IPS-15b (cell line): Measurements from ENCODE around the gene BMI1.
A peak's percentile ranks its signal among the peaks of the same experiment; 100 is the strongest.
"Not testable (repeated sequence)": the region's sequence is repeated elsewhere in the genome, so short reads cannot be mapped to it uniquely, and the experiment has no call there.

Source experiments
- H3K27me3 ChIP-seq: one replicate; pipeline ENCODE4 v1.6.1; 2013; ENCODE audit warnings: low read length; ENCODE audit not compliant: control insufficient read depth, insufficient read depth
- H3K36me3 ChIP-seq: one replicate; pipeline ENCODE4 v1.6.1; 2013; ENCODE audit warnings: low read length; ENCODE audit not compliant: control insufficient read depth, insufficient read depth
- H3K4me1 ChIP-seq: one replicate; pipeline ENCODE4 v1.6.1; 2013; ENCODE audit warnings: mild to moderate bottlenecking, low read length; ENCODE audit not compliant: control insufficient read depth, insufficient read depth
- H3K4me3 ChIP-seq: one replicate; pipeline ENCODE4 v1.5.1; 2013; ENCODE audit warnings: low read depth, low read length
- H3K9ac ChIP-seq: one replicate; pipeline ENCODE4 v1.6.1; 2013; ENCODE audit warnings: low read depth, mild to moderate bottlenecking, low read length
- H3K9me3 ChIP-seq: one replicate; pipeline ENCODE4 v1.6.1; 2013; ENCODE audit warnings: mild to moderate bottlenecking, low read length; ENCODE audit not compliant: control insufficient read depth, insufficient read depth

BMI1 gene

GRCh38 chr10:22310012-22310411 is 10.9 kb upstream of the BMI1 start:
- not testable (repeated sequence) for H3K9me3 ChIP-seq, H3K36me3 ChIP-seq, H3K9ac ChIP-seq, H3K4me1 ChIP-seq, H3K4me3 ChIP-seq
- H3K27me3 ChIP-seq = peaks cover 36% of the 10 kb centered on the region

- no peaks in the 10 kb centered on the region for H3K36me3 ChIP-seq
- H3K27me3 ChIP-seq = peaks cover 45% of the 10 kb centered on the region
- no peak overlapping the region for H3K4me3 ChIP-seq
- no peaks in the 10 kb centered on the region for H3K9me3 ChIP-seq
- no peaks in the 10 kb centered on the region for H3K4me1 ChIP-seq
- H3K9ac ChIP-seq = no peak overlapping the region
These were observed 10.0 kb upstream of the BMI1 start for GRCh38 chr10:22310928-22311327.

- Histone ChIP-seq H3K4me1 (peaks cover 8% of the 10 kb centered on the region), H3K9me3 (no peaks in the 10 kb centered on the region), H3K36me3 (no peaks in the 10 kb centered on the region), H3K9ac (no peak overlapping the region), H3K4me3 (no peak overlapping the region), H3K27me3 (peaks cover 78% of the 10 kb centered on the region)
These were observed 6.0 kb upstream of the BMI1 start for GRCh38 chr10:22314852-22315251.

- Histone ChIP-seq H3K4me3 (peak overlapping the region; percentile 69), H3K9me3 (no peaks in the 10 kb centered on the region), H3K27me3 (peaks cover 81% of the 10 kb centered on the region), H3K36me3 (no peaks in the 10 kb centered on the region), H3K9ac (no peak overlapping the region), H3K4me1 (peaks cover 8% of the 10 kb centered on the region)
These were observed 5.2 kb upstream of the BMI1 start for GRCh38 chr10:22315455-22316285.

GRCh38 chr10:22316286-22317075 is 4.4 kb upstream of the BMI1 start, which contains the start of gene COMMD3:
Gene COMMD3 (plus strand): TSS chr10:22316388. CDS start chr10:22316418, 30 bp downstream.
- H3K4me1 ChIP-seq = peaks cover 8% of the 10 kb centered on the region
- H3K9me3 ChIP-seq = no peaks in the 10 kb centered on the region
- peak within 1 kb of the TSS; percentile 69 for H3K4me3 ChIP-seq
- H3K36me3 ChIP-seq = no peaks in the 10 kb centered on the region
- peaks cover 73% of the 10 kb centered on the region for H3K27me3 ChIP-seq
- no peak within 1 kb of the TSS for H3K9ac ChIP-seq

- peak overlapping the region; percentile 69 for H3K4me3 ChIP-seq
- no peaks in the 10 kb centered on the region for H3K36me3 ChIP-seq
- no peak overlapping the region for H3K9ac ChIP-seq
- peaks cover 72% of the 10 kb centered on the region for H3K27me3 ChIP-seq
- peaks cover 8% of the 10 kb centered on the region for H3K4me1 ChIP-seq
- no peaks in the 10 kb centered on the region for H3K9me3 ChIP-seq
These were observed 3.9 kb upstream of the BMI1 start for GRCh38 chr10:22317076-22317370.

GRCh38 chr10:22317771-22318565 is 2.9 kb upstream of the BMI1 start:
- peaks cover 78% of the 10 kb centered on the region for H3K27me3 ChIP-seq
- peaks cover 8% of the 10 kb centered on the region for H3K4me1 ChIP-seq
- H3K9me3 ChIP-seq = no peaks in the 10 kb centered on the region
- H3K36me3 ChIP-seq = no peaks in the 10 kb centered on the region
- no peak overlapping the region for H3K4me3 ChIP-seq
- no peak overlapping the region for H3K9ac ChIP-seq

GRCh38 chr10:22318772-22319171 is 2.1 kb upstream of the BMI1 start:
- Histone ChIP-seq H3K4me1 (peaks cover 12% of the 10 kb centered on the region), H3K27me3 (peaks cover 78% of the 10 kb centered on the region), H3K4me3 (no peak overlapping the region), H3K9me3 (no peaks in the 10 kb centered on the region), H3K36me3 (no peaks in the 10 kb centered on the region), H3K9ac (no peak overlapping the region)

- H3K4me3 ChIP-seq = no peak overlapping the region
- peaks cover 16% of the 10 kb centered on the region for H3K4me1 ChIP-seq
- no peaks in the 10 kb centered on the region for H3K36me3 ChIP-seq
- no peaks in the 10 kb centered on the region for H3K9me3 ChIP-seq
- H3K9ac ChIP-seq = no peak overlapping the region
- H3K27me3 ChIP-seq = peaks cover 78% of the 10 kb centered on the region
These were observed 1.3 kb upstream of the BMI1 start for GRCh38 chr10:22319547-22319979.

- H3K36me3 ChIP-seq = no peaks in the 10 kb centered on the region
- no peak overlapping the region for H3K9ac ChIP-seq
- H3K27me3 ChIP-seq = peaks cover 78% of the 10 kb centered on the region
- H3K9me3 ChIP-seq = no peaks in the 10 kb centered on the region
- peaks cover 20% of the 10 kb centered on the region for H3K4me1 ChIP-seq
- peak overlapping the region; percentile 12 for H3K4me3 ChIP-seq
These were observed 830 bp upstream of the BMI1 start for GRCh38 chr10:22319980-22320558.

GRCh38 chr10:22321156-22321923 is 441 bp downstream of the BMI1 start:
- H3K36me3 ChIP-seq = no peaks in the 10 kb centered on the region
- H3K27me3 ChIP-seq = peaks cover 77% of the 10 kb centered on the region
- H3K9me3 ChIP-seq = no peaks in the 10 kb centered on the region
- peaks cover 24% of the 10 kb centered on the region for H3K4me1 ChIP-seq
- no peak overlapping the region for H3K9ac ChIP-seq
- peak overlapping the region; percentile 43 for H3K4me3 ChIP-seq
